ENCODE measurements around the gene RALGPS1. TPM values are rescaled to one million over a fixed set of nuclear protein-coding genes. Genes with fewer than 3 reads are reported as not detected.

RALGPS1 gene, protein sequence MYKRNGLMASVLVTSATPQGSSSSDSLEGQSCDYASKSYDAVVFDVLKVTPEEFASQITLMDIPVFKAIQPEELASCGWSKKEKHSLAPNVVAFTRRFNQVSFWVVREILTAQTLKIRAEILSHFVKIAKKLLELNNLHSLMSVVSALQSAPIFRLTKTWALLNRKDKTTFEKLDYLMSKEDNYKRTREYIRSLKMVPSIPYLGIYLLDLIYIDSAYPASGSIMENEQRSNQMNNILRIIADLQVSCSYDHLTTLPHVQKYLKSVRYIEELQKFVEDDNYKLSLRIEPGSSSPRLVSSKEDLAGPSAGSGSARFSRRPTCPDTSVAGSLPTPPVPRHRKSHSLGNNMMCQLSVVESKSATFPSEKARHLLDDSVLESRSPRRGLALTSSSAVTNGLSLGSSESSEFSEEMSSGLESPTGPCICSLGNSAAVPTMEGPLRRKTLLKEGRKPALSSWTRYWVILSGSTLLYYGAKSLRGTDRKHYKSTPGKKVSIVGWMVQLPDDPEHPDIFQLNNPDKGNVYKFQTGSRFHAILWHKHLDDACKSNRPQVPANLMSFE
- 2.0 and 3.3 TPM in 2 replicates for total RNA-seq

DNA sequence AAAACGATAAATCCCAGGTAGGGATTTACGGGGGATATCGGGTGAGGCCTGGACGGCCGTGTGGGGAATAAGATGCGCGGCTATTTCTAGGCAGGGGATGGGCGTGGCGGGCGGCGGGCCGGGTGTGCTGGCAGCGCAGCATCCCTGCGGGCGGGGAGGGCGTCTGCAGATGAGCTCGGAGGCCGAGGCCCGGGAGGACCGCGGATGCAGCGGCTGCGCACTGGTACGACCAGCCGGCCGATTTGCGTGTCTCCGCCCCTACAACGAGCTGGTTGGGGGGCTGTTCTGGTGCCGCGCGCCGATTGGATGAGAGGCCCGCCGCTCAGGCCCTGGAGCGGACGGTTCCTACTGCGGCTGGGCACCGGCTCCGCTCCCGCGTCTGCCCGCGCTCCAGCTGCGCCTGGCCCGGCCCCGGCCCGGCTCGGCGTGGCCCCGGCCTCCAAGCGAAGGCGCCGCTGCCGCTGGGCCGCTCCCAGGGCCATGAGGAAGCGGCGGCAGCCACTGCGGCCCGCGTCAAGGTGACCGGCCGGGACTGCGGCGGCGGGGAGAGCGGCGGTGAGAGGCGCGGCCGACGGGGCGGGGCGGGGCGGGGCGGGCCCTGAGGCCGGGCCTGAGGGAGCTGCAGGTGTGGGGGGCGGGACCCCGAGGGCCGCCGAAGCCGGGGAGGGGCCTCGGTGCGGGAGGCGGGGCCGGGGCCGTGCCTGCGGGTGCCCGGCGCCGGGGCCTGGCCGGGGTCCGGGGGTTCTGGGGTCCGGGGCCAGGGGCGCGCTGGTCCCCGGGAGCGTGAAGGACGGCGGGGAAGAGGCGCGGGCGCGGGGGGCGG lies at the start of gene RALGPS1:
Gene RALGPS1 (plus strand): TSS at position 325 of the 823 bp plus-strand sequence. CDS start 47,508 bp downstream, outside the sequence.

GRCh38 chr9:127122176-127123063 lies 207.8 kb downstream of the RALGPS1 start, which contains the start of gene ANGPTL2:
TSS of gene ANGPTL2 (minus strand) at chr9:127122635. CDS start at chr9:127108731, 13,904 bp downstream.

DNA sequence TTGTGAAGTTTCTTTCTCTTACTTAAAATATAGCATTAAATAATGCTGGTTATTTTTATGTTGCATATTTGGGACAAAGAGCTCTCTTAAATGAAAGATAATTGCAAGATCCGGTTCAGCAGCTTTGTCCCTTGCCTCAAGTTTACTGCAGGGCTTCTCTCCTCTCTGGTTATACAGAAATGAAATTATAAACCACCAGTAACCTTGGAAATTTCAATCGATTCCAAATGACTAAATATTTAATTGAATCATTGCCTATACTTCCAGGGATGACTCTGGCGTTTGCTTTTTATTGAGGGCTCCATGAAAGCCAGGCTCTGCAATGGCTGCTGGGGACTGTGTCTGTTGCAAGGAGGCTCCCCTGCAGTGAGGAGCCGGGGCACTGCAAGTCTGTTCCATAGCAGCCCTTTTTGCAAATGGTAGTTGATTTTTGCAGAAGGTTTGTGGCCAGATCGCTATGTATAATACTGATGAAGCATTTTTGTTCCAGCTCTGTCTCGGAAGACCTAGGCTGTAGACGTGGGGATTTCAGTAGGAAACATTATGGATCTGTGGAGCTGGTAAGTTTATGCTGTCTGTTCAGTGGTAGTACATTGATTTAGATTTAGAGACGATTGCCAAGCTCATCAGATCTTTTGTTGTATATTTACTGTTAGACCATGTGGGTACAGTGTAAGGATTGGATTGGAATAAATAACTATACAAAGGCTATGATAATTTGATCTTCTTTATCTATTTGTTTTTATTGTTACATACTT lies 350.1 kb downstream of the RALGPS1 start, which contains the start of gene GARNL3:
Gene GARNL3 (plus strand): TSS at position 313 of the 758 bp plus-strand sequence. CDS start 104 bp downstream, at position 417.

Other genes with a start within 250 kb of the RALGPS1 start
- 8.8 and 71.7 TPM in 2 replicates for gene ZBTB43, start 109.7 kb upstream of the RALGPS1 start, total RNA-seq
- 5.5 and 6.1 TPM in 2 replicates for gene ZBTB34, start 54.1 kb upstream of the RALGPS1 start, total RNA-seq
- 19.9 and 27.6 TPM in 2 replicates for gene ANGPTL2, start 207.9 kb downstream of the RALGPS1 start, total RNA-seq